GM06990 (cell line): ENCODE data around the gene DSN1.
A peak's percentile ranks its signal among the peaks of the same experiment; 100 is the strongest.

Source experiments
- DNase-seq: peaks from one replicate; pipeline ENCODE4 v3.0.0-alpha.2; 2011; ENCODE audit not compliant: insufficient read length; ENCODE audit errors: extremely low read depth
- H3K27me3 ChIP-seq: replicated peaks from 2 replicates; pipeline ENCODE4 v1.6.0; 2011; ENCODE audit warnings: low read length; ENCODE audit not compliant: control insufficient read depth, insufficient read depth
- H3K36me3 ChIP-seq: 2 replicates; pipeline ENCODE4 v1.5.1; 2011; ENCODE audit warnings: low read length; ENCODE audit not compliant: control insufficient read depth, insufficient read depth
- H3K4me3 ChIP-seq: replicated peaks from 2 replicates; pipeline ENCODE4 v1.5.1; 2011; ENCODE audit warnings: low read depth, mild to moderate bottlenecking, control low read depth, low read length
- TF ChIP-seq, protein P1 (sequence below): IDR thresholded peaks from 2 replicates; pipeline ENCODE4 v1.5.1; 2011; ENCODE audit warnings: low read length, control low read depth, mild to moderate bottlenecking, inconsistent platforms; ENCODE audit not compliant: insufficient read depth, poor library complexity, severe bottlenecking

The DSN1 gene

DNA sequence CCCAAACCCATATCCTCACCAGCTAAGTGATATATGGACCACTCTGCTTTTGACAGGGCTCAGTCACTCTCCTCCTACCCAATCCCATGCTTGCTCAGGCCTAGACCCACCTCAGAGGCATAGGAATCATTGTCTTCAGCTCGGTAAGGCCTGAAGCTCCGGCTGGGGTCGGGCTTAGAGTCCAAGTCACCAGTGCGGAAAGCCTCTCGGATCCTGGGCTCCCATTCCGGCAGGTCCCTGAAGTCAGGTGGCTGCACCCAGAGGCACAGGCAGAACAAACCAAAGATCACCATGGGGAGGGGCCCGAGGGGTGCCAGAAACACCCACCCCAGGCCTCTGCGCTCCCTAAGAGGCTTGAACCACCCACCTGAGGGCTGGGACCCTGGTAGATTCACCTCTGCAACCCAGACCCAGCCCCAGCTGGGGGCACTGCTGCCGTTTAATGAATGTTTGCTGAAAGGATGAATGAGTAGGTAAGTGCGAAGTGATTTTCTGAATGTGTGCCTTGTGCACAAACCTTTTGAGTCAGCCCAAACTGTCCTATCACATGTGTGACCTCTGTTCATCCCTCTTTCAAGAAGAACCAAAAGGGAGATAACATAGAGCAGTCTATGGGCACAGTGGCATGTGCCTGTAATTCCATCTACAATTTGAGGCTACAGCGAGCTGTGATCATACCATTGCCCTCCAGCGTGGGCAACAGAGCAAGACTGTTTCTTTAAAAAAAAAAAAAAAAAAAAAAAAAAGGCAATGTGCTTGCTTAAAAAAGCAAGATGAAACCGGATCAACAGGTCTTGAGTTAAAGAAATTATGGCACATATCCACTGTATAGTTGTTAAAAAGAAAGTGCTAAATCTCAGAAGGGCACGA, 39.3 kb upstream of the DSN1 start:
- Histone ChIP-seq H3K4me3 (no peak overlapping the region), H3K27me3 (no peaks in the 10 kb centered on the region), H3K36me3 (peaks cover 21% of the 10 kb centered on the region)
- TF ChIP-seq, protein P1, sequence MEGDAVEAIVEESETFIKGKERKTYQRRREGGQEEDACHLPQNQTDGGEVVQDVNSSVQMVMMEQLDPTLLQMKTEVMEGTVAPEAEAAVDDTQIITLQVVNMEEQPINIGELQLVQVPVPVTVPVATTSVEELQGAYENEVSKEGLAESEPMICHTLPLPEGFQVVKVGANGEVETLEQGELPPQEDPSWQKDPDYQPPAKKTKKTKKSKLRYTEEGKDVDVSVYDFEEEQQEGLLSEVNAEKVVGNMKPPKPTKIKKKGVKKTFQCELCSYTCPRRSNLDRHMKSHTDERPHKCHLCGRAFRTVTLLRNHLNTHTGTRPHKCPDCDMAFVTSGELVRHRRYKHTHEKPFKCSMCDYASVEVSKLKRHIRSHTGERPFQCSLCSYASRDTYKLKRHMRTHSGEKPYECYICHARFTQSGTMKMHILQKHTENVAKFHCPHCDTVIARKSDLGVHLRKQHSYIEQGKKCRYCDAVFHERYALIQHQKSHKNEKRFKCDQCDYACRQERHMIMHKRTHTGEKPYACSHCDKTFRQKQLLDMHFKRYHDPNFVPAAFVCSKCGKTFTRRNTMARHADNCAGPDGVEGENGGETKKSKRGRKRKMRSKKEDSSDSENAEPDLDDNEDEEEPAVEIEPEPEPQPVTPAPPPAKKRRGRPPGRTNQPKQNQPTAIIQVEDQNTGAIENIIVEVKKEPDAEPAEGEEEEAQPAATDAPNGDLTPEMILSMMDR: no peak
- no peak for DNase-seq

DNA sequence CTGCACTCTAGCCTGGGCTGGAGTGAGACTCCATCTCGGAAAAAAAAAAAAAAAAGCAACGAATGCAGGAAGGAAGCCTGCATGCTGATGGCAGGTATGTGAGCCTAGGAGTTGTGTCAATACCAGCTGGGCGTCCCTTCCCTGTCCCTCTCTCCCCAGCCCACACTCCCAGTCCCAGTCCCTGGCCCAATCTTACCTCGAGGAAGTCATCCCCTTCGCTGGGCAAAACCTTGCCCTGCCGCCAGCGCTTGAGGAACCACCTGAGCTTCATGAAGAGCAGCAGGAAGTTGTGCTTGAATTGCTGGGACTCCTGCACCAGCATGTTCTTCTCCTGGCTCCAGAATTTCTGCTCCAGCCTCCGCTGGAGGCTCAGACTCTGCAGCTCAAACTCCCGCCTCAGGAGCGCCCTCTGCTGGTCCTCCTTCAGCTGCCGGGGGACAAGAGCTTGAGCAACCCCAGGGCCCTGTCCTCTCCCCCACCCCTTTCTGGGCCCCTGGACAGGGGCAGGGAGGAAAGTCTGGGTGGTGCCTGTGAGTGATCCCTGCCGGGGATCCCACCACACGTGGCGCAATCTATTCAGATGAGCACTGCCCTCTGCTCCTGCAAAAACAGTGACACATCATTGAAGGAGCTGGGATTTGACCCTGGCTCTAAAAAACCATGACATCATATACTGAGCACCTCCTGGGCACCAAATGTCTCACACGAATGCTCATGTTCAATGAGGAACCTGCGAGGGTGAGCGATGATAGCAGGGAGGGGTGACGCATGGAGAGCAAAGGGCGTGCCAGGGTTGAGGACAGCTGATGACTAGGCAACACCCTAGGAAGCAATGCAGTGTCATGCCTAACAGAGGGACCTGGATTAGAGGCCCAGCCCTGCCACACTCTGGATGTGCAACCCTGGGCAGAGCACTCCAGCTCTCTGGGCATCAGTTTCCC, 35.0 kb upstream of the DSN1 start:
- peak; percentile 46 for DNase-seq
- Histone ChIP-seq H3K36me3 (peaks cover 25% of the 10 kb centered on the region), H3K27me3 (no peaks in the 10 kb centered on the region), H3K4me3 (no peak overlapping the region)
- TF ChIP-seq, protein P1: peak; percentile 94

DNA sequence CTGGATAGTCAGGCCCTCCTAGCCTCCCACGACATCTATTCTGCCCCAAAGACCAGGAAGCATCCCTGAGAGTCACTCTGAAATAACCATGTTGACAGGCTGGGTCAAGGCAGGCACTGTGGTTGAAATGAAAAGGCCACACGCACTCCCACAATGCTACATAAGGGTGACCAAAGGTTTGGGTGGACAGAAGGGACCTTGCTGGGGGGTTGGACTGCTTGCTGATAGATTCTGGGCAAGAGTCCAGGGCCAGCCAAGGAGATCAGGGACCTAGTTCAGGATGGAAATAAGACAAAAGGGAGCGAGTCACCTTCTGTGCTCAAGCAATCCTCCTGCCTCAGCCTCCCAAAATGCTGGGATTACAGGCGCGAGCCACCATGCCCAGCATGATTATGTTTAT, 32.5 kb upstream of the DSN1 start:
- DNase-seq: no peak
- Histone ChIP-seq H3K27me3 (no peaks in the 10 kb centered on the region), H3K36me3 (peaks cover 24% of the 10 kb centered on the region), H3K4me3 (no peak overlapping the region)
- TF ChIP-seq, protein P1: no peak

DNA sequence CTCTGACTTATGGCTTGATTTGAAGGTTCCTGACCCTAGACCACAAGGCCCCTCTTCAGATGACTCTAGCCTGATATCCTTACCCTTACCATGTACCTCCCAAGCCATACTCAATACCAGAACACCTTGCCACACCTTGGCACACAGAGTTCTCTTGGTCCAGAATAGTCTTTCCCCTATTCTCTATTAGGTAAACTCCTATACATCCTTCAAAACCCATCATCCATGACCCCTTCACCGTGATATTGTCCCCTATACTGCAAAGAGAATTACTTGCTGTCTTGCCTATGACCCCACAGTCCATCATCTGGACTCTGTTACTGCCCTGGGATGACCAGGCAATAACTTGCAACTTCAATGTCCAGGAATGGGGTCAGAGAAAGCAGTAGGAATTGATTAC, 31.8 kb upstream of the DSN1 start:
- TF ChIP-seq, protein P1: no peak

DNA sequence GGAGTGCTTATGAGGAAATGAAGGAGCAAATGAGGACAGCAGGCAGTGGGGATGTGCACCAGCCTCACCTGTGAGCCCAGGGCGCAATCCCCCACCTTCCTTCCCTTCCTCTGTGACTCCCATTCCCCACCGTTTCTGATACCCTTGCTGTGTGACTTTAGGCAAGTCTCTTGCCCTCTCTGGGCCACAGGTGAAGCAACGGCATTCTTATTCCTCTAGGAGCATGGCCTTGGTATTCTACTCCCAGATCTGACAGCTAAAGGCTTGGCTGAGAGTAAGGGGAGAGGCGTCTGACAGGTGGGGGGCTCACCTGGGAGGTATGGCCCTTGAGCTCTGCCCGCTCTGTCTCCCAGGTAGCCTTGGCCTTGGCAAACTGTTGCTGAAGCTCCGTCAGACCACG, 30.9 kb upstream of the DSN1 start:
- no peaks in the 10 kb centered on the region for H3K27me3 ChIP-seq
- H3K36me3 ChIP-seq: peaks cover 25% of the 10 kb centered on the region
- TF ChIP-seq, protein P1: no peak
- DNase-seq: no peak
- H3K4me3 ChIP-seq: no peak overlapping the region

More for the DNA sequence above, 31.8 kb upstream of the DSN1 start:
- no peaks in the 10 kb centered on the region for H3K27me3 ChIP-seq
- DNase-seq: no peak
- H3K4me3 ChIP-seq: no peak overlapping the region
- peaks cover 24% of the 10 kb centered on the region for H3K36me3 ChIP-seq
